Measurements from ENCODE around the gene FAM98A. TPM values are rescaled to one million over a fixed set of nuclear protein-coding genes. Genes with fewer than 3 reads are reported as not detected.
A peak's percentile ranks its signal among the peaks of the same experiment; 100 is the strongest.

FAM98A gene
- total RNA-seq, 2 donors from 2014 or later, result 20.1 to 97.3 TPM

GRCh38 chr2:33603416-33603815 is 4.3 kb upstream of the FAM98A start:
- no peak for DNase-seq
- Histone ChIP-seq H3K4me3 (no peak overlapping the region), H3K9me3 (no peaks in the 10 kb centered on the region), H3K4me1 (no peaks in the 10 kb centered on the region), H3K27ac (no peak overlapping the region), H3K27me3 (no peaks in the 10 kb centered on the region), H3K36me3 (replicated peaks in 1 of 2; ENCODE audit: insufficient read depth in 1 of 2, low read depth in 2 of 2) (no peaks in the 10 kb centered on the region)
- ATAC-seq, result no peak
- intact Hi-C loops (cut with DNase I), result no loop called here
- no peak for TF ChIP-seq CTCF (IDR thresholded peaks at IDR 0.05)
- no peak for TF ChIP-seq POLR2A (IDR thresholded peaks at IDR 0.05)
- WGBS, 2 donors, result 69 to 71% methylated on average over 3 of the region's 3 CpGs

- no peak for DNase-seq
- Histone ChIP-seq H3K36me3 (replicated peaks in 1 of 2; ENCODE audit: insufficient read depth in 1 of 2, low read depth in 2 of 2) (no peaks in the 10 kb centered on the region), H3K4me3 (no peak overlapping the region), H3K4me1 (peaks cover 11% of the 10 kb centered on the region), H3K27me3 (no peaks in the 10 kb centered on the region), H3K27ac (no peak overlapping the region), H3K9me3 (no peaks in the 10 kb centered on the region)
- ATAC-seq, result no peak
- intact Hi-C loops (cut with DNase I), result no loop called here
- WGBS, 2 donors, result 84 to 88% methylated on average over 6 of the region's 6 CpGs
- TF ChIP-seq CTCF (IDR thresholded peaks at IDR 0.05) (no peak), POLR2A (IDR thresholded peaks at IDR 0.05) (no peak)
Observed at GRCh38 chr2:33602201-33602830, 3.2 kb upstream of the FAM98A start.

GRCh38 chr2:33599943-33600192 is 769 bp upstream of the FAM98A start:
- Histone ChIP-seq H3K27me3 (no peaks in the 10 kb centered on the region), H3K36me3 (replicated peaks in 1 of 2; ENCODE audit: insufficient read depth in 1 of 2, low read depth in 2 of 2) (no peaks in the 10 kb centered on the region), H3K27ac (peak overlapping the region in 2 of 4 donors; percentile 82 to 84), H3K4me3 (peak overlapping the region; percentile 11 to 76), H3K4me1 (peaks cover 18% of the 10 kb centered on the region), H3K9me3 (no peaks in the 10 kb centered on the region)
- intact Hi-C loops (cut with DNase I), result loop anchor here (10.0 kb wide), 1 partner anchor 115 kb away; no protein-coding TSS in a partner anchor
- WGBS, 2 donors, result 7 to 13% methylated on average over 3 of the region's 3 CpGs
- TF ChIP-seq CTCF (IDR thresholded peaks at IDR 0.05), result no peak
- TF ChIP-seq POLR2A (IDR thresholded peaks at IDR 0.05), result no peak
- DNase-seq (no peak), ATAC-seq (no peak)

- Histone ChIP-seq H3K36me3 (replicated peaks in 1 of 2; ENCODE audit: insufficient read depth in 1 of 2, low read depth in 2 of 2) (no peaks in the 10 kb centered on the region), H3K4me1 (peaks cover 21% of the 10 kb centered on the region), H3K9me3 (no peaks in the 10 kb centered on the region), H3K4me3 (peak overlapping the region; percentile 65 to 76), H3K27me3 (no peaks in the 10 kb centered on the region), H3K27ac (peak overlapping the region; percentile 60 to 86 (median 83))
- DNase-seq, result peak; percentile 35 to 58 (median 40)
- TF ChIP-seq POLR2A (IDR thresholded peaks at IDR 0.05), result no peak
- no peak for TF ChIP-seq CTCF (IDR thresholded peaks at IDR 0.05)
- WGBS, 2 donors, result 0% methylated on average over 21 to 23 of the region's 23 CpGs
- intact Hi-C loops (cut with DNase I), result loop anchor here (10.0 kb wide), 1 partner anchor 114 kb away; no protein-coding TSS in a partner anchor
- ATAC-seq, result peak; percentile 16
Observed at GRCh38 chr2:33598561-33599174, 431 bp downstream of the FAM98A start.

- Histone ChIP-seq H3K36me3 (replicated peaks in 1 of 2; ENCODE audit: insufficient read depth in 1 of 2, low read depth in 2 of 2) (no peaks in the 10 kb centered on the region), H3K4me1 (peaks cover 25% of the 10 kb centered on the region), H3K27me3 (no peaks in the 10 kb centered on the region), H3K9me3 (no peaks in the 10 kb centered on the region), H3K27ac (no peak overlapping the region), H3K4me3 (no peak overlapping the region)
- TF ChIP-seq POLR2A (IDR thresholded peaks at IDR 0.05) (no peak), CTCF (IDR thresholded peaks at IDR 0.05) (no peak)
- WGBS, 2 donors, result 68 to 83% methylated on average over 3 of the region's 3 CpGs
- intact Hi-C loops (cut with DNase I), result loop anchor here (10.0 kb wide), 1 partner anchor 112 kb away; no protein-coding TSS in a partner anchor
- no peak for DNase-seq
- ATAC-seq, result no peak
Observed at GRCh38 chr2:33597026-33597425, 2.1 kb downstream of the FAM98A start.
